GM12801 (cell line): Measurements from ENCODE around the gene TMOD4.

Experiments used
- CTCF ChIP-seq: IDR thresholded peaks from one replicate; pipeline ENCODE4 v1.5.1; 2011; ENCODE audit warnings: control low read depth; ENCODE audit not compliant: insufficient read length; ENCODE audit errors: extremely low read depth

Gene TMOD4

GRCh38 chr1:151175863-151176262, at the start of gene TMOD4:
TSS of gene TMOD4 (minus strand) at chr1:151175981. CDS start at chr1:151174875, 1,106 bp downstream.
- no peak for TF ChIP-seq CTCF

- no peak for TF ChIP-seq CTCF
These were observed 46.3 kb upstream of the TMOD4 start for GRCh38 chr1:151222130-151222529.

GRCh38 chr1:151221616-151222015, 45.8 kb upstream of the TMOD4 start:
- TF ChIP-seq CTCF = no peak

GRCh38 chr1:151213560-151213959, 37.8 kb upstream of the TMOD4 start:
- no peak for TF ChIP-seq CTCF

- no peak for TF ChIP-seq CTCF
These were observed 36.4 kb upstream of the TMOD4 start for GRCh38 chr1:151211972-151212705.

GRCh38 chr1:151210830-151211229, 35.0 kb upstream of the TMOD4 start:
- no peak for TF ChIP-seq CTCF

GRCh38 chr1:151199873-151200581, 24.2 kb upstream of the TMOD4 start:
- TF ChIP-seq CTCF = no peak
